Transverse colon (tissue), 4 donors: ENCODE measurements around the gene KLF5.

Experiments
- POLR2AphosphoS5 ChIP-seq, 3 donors: sonication (generic); formaldehyde crosslinking; IDR thresholded peaks; one replicate each; pipeline ENCODE4 v1.6.1; 2016; ENCODE audit warnings: antibody characterized with exemption in 3 of 3
- TF ChIP-seq, protein P1 (sequence below), 5 experiments: fragments of 200-600 bp in 3 of 5; fragments of 450-650 bp in 2 of 5; sonication (generic) in 3 of 5; IDR thresholded peaks; 1 replicate in 2 of 5; 2 replicates in 3 of 5; pipeline ENCODE4 v1.5.1; 2016 to 2017; ENCODE audit warnings: antibody characterized with exemption in 5 of 5, inconsistent platforms in 3 of 5, mild to moderate bottlenecking in 2 of 5, moderate library complexity in 1 of 5

DNA sequence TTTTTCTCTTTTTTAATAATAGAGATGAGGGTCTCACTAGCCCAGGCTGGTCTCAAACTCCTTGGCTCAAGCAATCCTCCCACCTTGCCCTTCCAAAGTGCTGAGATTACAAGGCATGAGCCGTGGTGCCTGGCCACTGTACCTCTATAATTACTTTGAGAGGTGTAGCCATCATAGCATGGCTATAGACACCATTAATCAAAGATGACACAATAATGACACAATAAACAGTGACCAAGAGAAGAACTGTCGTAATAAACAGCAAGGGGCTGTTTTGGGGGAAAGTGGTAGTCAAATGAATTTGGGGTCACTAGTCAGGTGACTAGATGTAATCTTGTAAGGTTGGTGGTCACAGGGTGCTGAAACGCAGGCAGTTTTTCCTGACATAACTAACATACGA lies 30.4 kb downstream of the KLF5 start:
- TF ChIP-seq, protein P1, sequence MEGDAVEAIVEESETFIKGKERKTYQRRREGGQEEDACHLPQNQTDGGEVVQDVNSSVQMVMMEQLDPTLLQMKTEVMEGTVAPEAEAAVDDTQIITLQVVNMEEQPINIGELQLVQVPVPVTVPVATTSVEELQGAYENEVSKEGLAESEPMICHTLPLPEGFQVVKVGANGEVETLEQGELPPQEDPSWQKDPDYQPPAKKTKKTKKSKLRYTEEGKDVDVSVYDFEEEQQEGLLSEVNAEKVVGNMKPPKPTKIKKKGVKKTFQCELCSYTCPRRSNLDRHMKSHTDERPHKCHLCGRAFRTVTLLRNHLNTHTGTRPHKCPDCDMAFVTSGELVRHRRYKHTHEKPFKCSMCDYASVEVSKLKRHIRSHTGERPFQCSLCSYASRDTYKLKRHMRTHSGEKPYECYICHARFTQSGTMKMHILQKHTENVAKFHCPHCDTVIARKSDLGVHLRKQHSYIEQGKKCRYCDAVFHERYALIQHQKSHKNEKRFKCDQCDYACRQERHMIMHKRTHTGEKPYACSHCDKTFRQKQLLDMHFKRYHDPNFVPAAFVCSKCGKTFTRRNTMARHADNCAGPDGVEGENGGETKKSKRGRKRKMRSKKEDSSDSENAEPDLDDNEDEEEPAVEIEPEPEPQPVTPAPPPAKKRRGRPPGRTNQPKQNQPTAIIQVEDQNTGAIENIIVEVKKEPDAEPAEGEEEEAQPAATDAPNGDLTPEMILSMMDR (IDR thresholded peaks at IDR 0.05) = no peak
- no peak for TF ChIP-seq POLR2AphosphoS5 (IDR thresholded peaks at IDR 0.05)
